Activated T-cell treated with anti-CD3 and anti-CD28 coated beads for 4 hours (primary cell): ENCODE data around the gene OSBP.
A peak's percentile ranks its signal among the peaks of the same experiment; 100 is the strongest.

Source experiments
- DNase-seq: peaks from one replicate; pipeline ENCODE4 v3.0.0-alpha.2; 2020

The OSBP gene

DNA sequence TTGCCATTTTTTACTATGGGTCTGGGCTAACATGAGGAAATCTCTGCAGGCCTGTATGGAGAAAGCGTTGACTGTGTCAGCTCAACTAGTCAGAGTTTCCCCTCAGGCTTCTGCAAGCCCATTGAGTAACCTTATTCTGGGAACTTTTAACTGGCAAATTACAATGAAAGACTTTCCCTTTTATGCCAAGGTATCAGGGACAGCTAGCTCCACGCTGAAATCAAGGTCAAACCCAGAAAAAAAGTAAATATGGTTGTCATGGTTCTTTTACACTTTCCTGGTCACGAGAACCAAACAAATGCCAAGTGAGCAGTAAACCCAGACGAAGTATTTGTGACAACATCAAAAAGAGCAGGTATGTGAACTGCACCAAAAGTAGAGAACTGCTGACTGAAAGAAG is 13.8 kb downstream of the OSBP start:
- no peak for DNase-seq

- DNase-seq = no peak
Measured at GRCh38 chr11:59600636-59601035, 14.9 kb downstream of the OSBP start.

DNA sequence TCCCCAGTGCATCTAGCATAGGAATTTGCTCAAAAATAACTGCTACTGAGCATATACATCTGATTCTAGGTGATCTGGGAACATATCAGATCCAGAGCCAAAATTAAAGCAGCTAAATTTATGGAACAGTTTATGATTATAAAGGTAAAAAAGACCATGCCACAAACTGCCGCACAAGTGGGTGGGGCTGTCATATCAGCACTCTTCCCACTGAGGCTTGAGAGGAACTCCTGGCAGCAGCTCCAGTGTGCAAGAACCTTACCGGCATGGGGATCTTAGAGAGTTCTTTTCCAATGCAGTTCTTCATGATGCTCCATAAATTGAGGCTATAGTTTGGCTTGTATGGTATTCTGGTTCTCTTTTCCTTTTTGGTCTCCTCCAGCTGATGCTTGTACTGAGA is 15.3 kb downstream of the OSBP start:
- DNase-seq = no peak

- DNase-seq = no peak
Measured at GRCh38 chr11:59598961-59599360, 16.6 kb downstream of the OSBP start.

DNA sequence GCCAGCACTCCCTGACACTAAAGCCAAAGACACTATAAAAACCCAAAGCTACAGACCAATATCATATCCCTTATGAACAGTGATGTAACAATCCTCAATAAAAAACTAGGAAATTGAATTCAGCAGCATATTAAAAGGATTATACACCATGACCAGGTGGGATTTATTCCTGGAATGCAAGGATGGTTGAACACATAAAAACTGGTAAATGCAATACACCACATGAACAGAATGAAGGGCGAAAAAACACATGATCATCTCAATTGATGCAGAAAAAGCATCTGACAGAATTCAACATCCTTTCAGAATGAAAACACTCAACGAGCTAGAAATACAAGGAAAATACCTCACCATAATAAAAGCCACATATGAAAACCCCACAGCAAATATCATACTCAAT is 31.3 kb downstream of the OSBP start:
- DNase-seq = no peak

- DNase-seq = no peak
Measured at GRCh38 chr11:59582006-59582405, 33.6 kb downstream of the OSBP start.

GRCh38 chr11:59578369-59578768 is 37.2 kb downstream of the OSBP start:
- DNase-seq = no peak

GRCh38 chr11:59575505-59575904 is 40.1 kb downstream of the OSBP start:
- no peak for DNase-seq

DNA sequence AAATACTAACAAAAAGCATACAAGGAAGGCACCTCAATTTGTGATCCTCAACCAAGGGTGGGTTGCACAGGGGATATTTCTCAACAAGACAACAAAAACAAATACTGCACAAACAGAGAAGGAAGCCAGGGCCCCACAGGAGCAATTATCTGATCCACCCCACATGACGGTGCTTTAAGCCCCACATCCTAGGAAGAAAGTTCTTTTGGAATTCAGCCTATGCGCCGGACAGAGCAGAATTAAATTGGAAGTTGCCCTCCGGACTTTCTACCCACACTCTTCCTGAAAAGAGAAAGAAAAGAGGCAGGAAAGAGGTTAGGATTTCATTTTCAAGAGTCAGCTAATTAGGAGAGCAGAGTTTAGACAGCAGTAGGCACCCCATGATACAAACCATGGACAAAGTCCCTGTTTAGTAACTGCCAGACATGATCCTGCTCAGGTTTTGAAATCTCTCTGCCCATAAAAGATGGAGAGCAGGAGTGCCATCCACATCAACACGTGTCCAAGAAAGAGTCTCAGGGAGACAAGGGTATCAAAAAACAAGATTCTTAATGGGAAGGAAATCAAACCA is 40.6 kb downstream of the OSBP start:
- no peak for DNase-seq

DNA sequence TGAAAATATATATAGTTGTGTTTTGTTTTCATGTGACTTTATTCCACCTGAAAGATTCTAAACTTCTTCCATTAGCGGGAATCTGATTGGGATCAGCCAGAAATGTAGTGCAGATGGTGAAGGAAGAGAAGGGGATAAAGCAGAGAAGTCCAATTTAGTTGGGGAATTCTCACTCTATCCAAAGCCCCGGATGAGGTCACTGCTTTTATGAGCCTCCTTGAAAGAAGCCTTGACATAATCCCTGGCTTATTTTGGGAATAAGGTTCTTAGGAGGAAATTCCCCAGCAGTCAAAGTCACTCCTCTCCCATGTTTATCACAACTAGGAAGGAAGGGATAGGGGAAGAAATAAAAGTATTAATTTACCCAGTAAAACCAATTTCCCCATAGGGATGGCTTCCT is 41.1 kb downstream of the OSBP start:
- no peak for DNase-seq

GRCh38 chr11:59573216-59573615 is 42.4 kb downstream of the OSBP start:
- DNase-seq = no peak

- DNase-seq = no peak
Measured at GRCh38 chr11:59572091-59572490, 43.5 kb downstream of the OSBP start.

DNA sequence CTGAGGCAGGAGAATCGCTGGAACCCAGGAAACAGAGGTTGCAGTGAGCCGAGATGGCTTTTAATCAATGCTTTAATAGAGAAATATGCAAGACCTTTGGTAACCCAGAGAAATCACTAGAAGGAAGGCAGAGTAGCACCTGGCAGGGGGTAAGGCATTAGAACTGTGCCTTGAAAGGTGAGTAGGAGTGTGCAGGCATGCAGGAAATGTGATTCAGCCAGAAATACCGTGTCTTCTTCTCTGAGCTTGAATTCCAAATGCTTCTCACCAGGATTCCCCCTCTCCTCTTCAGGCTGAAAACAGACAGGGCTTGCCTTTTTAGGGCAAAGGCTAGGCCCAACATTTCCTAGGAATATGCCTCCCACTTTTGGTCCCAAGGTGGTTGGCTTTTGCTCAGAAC is 53.3 kb downstream of the OSBP start:
- no peak for DNase-seq

GRCh38 chr11:59560702-59561473 is 54.7 kb downstream of the OSBP start:
- peak; percentile 79 for DNase-seq

GRCh38 chr11:59560290-59560701 is 55.3 kb downstream of the OSBP start:
- DNase-seq = peak; percentile 77

DNA sequence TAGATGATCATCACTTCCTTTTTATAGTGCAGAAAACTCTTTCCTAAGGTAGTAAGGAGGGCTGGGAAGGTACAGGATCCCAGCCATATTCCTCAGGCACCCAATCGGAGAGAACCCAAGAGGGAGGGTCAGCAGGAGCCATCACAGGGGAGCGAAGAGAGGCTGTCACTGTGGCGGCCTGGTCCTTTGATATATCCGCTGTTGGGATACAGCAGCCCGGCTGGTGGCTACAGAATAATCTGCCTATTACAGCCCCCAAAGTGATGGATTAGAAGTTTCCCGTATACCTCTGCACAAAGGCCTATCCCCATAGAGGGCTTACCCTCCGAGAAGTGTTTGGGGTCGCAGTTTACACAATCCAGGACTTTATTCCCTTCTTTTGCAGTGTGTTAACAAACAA is 55.7 kb downstream of the OSBP start:
- DNase-seq = no peak

- DNase-seq = no peak
Measured at GRCh38 chr11:59558270-59558643, 57.3 kb downstream of the OSBP start.

DNA sequence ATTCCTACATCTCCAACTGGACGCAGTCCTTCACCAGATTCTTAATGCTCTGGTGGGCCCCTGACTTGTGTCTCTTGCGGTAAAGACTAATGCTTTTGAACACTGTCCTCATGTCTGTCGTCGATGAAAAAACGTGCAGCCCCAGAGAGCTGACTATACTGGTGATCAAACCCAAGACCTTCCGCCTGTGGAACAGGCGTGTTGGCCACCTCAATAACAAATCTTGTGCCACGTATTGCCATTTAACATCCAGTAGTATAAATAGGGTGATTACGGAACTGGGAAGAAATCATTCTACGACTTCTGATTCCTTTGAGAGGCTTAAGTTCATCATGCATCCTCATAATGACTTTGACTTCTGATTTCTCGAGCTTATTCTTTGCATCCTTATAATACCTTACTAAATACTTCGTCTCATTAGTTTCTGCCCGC is 58.6 kb downstream of the OSBP start:
- no peak for DNase-seq

DNA sequence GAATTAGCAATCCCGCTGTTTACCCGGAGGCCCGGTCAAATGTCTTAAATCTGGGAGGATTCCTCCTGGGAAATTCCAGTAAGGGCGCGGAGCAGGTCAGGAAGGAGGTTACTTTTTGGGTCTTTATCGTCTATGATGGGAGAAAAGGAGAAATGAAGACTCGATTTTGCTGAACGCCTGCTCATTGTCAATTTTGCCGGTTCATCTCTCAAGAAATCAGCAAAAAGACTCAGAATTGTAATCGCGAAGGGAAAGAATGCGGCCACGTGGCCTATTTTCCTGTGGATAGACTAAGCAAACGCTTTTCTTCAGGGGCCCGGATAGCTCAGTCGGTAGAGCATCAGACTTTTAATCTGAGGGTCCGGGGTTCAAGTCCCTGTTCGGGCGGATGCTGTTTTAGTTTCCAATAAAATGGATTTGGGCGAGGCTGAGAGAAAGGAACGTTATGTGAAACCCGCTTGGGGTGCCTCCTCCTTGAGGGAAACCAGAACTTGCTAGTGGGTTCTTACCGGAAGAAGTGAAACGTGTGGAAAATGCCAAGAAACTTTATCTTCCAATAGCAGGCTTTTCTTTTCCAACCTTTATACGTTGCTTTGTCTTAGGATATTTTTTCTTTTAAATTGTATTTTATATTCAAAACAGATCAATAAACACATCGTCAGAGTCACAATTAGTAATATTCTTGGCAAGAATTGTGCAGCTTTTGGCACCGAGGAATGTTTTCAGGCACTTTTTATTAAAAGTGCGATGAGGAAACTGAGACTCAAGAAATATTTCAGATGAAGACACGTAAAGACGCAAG is 59.3 kb downstream of the OSBP start:
- peak; percentile 60 for DNase-seq

DNA sequence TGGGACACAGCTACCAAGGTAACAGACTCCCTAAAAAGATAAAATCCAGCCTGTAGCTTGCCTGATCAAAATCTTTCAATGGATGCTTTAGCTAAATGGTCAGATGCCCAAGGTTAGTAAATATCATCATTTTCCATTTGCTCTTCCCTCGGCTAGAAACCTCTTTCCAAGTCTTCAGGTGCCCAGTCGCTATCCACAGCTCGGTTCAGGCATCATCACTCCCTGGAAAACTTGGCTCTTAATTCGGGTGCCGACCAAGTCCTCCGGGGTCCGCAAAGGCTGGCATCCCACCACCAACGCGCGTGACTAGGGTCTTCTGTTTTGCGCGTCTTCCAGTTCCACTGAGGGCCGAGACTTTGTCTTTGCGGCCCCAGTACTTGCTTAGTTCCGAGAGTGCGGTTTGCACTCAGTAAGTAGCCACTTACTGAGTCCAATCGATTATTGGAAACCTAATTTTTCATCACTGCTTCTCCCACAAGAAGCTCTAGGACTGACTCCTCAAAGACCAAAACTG is 59.9 kb downstream of the OSBP start:
- DNase-seq = no peak

- no peak for DNase-seq
Measured at GRCh38 chr11:59553323-59553722, 62.3 kb downstream of the OSBP start.

GRCh38 chr11:59552844-59553243 is 62.7 kb downstream of the OSBP start:
- no peak for DNase-seq

GRCh38 chr11:59551659-59552521 is 63.7 kb downstream of the OSBP start:
- DNase-seq = no peak
